Measurements from ENCODE around the gene GPX4. TPM values are rescaled to one million over a fixed set of nuclear protein-coding genes. Genes with fewer than 3 reads are reported as not detected.

The GPX4 gene
- total RNA-seq, 2 donors from 2014 or later, result 152 to 157 TPM

DNA sequence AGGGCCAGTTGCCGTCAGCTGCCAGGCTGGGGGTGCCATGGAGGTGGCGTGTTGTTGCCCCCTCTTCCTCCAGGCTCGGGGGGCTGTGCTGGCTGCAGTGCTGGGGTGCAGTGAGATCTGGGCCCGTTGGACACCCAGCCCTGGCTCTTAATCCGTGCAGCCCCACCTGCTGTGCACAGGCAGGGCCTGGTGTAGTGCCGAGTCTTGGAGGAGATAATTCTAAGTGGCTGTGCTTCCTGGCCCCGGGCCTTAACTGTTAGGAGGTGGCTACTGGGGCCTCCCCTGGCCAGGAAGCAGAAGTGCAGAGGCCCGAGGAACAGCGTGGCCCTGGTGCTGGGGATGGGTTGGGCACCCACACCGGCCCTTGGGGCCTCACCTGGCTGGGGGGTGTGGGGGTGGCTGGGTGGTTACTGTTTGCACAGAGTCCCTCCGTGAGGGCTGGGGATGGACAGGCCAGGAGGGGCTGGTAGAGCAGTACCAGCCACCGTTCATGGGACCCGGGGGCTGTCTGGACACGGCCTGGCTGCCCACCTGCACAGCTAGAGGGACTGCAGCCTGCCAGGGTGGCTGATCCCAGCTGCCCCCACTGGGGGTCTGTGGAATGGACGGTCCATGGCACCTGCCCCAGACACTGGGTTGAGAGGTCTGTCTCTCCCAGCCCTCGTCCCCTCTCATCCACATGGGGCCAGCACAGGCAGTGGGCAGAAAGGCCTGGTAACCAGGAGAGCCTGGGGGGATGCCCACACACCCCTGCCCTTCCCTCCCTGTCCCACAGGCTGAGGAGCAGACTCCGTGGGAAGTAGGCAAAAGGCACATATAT lies 3.3 kb downstream of the GPX4 start:
- intact Hi-C loops (cut with DNase I), result no loop called here
- Histone ChIP-seq H3K27ac (no peak overlapping the region), H3K9me3 (no peaks in the 10 kb centered on the region), H3K36me3 (replicated peaks in 1 of 2; ENCODE audit: insufficient read depth in 1 of 2, low read depth in 2 of 2) (no peaks in the 10 kb centered on the region), H3K4me1 (peaks cover 29% of the 10 kb centered on the region), H3K27me3 (no peaks in the 10 kb centered on the region), H3K4me3 (no peak overlapping the region)
- 76 to 81% methylated on average over 6 to 16 of the region's 17 CpGs for WGBS, 2 donors
- no peak for TF ChIP-seq POLR2A (IDR thresholded peaks at IDR 0.05)
- TF ChIP-seq, protein P1, sequence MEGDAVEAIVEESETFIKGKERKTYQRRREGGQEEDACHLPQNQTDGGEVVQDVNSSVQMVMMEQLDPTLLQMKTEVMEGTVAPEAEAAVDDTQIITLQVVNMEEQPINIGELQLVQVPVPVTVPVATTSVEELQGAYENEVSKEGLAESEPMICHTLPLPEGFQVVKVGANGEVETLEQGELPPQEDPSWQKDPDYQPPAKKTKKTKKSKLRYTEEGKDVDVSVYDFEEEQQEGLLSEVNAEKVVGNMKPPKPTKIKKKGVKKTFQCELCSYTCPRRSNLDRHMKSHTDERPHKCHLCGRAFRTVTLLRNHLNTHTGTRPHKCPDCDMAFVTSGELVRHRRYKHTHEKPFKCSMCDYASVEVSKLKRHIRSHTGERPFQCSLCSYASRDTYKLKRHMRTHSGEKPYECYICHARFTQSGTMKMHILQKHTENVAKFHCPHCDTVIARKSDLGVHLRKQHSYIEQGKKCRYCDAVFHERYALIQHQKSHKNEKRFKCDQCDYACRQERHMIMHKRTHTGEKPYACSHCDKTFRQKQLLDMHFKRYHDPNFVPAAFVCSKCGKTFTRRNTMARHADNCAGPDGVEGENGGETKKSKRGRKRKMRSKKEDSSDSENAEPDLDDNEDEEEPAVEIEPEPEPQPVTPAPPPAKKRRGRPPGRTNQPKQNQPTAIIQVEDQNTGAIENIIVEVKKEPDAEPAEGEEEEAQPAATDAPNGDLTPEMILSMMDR (IDR thresholded peaks at IDR 0.05), result no peak
- DNase-seq, result no peak
- no peak for ATAC-seq

DNA sequence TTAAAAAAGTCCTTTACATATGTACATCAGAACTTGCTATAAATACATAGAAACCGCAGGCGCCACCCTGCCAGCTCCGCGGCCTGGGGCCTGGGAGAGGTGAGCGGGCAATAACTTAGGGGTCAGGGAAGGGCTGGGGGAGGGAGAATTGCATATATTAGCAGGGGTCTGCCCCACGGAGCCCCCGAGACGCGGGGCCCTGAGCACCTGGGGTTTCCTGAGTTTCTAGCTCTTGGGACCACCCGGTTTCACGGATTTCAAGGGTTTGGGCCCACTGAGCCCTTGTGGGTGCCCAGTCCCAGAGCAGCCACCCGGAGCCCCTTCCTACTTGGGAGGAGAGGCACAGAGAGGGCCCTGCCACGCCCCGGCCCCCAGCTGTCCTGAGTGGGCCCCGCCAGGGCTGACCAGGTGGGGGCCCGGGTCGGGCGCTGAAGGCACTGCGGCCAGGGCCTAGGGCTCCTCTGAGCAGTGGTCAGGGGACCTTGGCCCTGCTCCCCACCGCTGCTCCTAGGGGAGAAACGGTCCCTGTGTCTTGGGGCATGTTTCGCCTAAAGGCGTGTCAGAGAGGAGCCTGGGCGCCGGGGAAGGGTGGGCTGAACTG lies 4.0 kb downstream of the GPX4 start:
- Histone ChIP-seq H3K4me1 (peaks cover 28% of the 10 kb centered on the region), H3K36me3 (replicated peaks in 1 of 2; ENCODE audit: insufficient read depth in 1 of 2, low read depth in 2 of 2) (no peaks in the 10 kb centered on the region)
- no peak for ATAC-seq

DNA sequence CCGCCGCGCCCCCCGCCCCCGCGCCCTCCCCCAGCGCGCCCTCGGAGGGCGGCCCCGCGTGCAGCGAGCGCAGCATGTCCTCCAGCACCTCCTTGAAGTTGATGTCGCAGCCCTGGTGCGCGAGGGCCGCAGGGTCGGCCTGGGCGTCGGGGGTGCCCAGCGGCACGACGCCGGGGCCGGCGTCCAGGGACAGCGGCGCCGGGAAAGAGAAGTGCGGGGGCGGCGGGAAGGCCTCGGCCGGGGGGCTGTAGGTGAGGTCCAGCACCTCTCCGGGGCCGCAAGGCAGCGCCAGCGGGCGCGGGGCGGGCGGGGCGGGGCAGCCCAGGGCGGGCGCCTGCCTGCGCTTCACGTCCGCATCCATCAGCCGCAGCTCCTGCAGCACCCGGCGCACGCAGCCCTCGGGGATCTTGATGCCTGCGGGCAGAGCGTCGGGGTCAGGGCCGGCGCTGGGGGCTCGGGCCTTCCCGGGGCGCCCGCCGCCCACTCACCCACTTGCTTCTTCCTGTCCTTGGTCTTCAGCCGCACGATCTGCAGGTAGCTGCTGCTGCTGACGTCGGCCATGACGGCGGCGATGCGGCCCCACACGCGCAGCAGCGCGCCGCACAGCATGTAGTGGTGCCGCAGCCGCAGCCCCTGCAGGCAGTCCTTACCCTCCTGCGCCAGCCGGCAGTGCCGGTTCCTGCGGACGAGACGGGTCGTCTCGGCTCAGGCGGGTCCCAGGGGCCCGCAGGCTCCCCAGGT lies 4.7 kb downstream of the GPX4 start:
- no peaks in the 10 kb centered on the region for H3K27me3 ChIP-seq
- H3K4me1 ChIP-seq, result peaks cover 28% of the 10 kb centered on the region
- DNase-seq, result no peak
- H3K4me3 ChIP-seq, result no peak overlapping the region
- H3K9me3 ChIP-seq, result no peaks in the 10 kb centered on the region
- no peak for TF ChIP-seq POLR2A (IDR thresholded peaks at IDR 0.05)
- TF ChIP-seq, protein P1 (IDR thresholded peaks at IDR 0.05), result no peak
- intact Hi-C loops (cut with DNase I), result no loop called here
- H3K36me3 ChIP-seq (replicated peaks in 1 of 2; ENCODE audit: insufficient read depth in 1 of 2, low read depth in 2 of 2), result no peaks in the 10 kb centered on the region
- 92 to 98% methylated on average over 13 to 68 of the region's 89 CpGs for WGBS, 2 donors
- H3K27ac ChIP-seq, result no peak overlapping the region
- ATAC-seq, result no peak

More for the DNA sequence above, 4.0 kb downstream of the GPX4 start:
- 92 to 94% methylated on average over 8 to 22 of the region's 25 CpGs for WGBS, 2 donors
- no peak for DNase-seq
- Histone ChIP-seq H3K27ac (no peak overlapping the region), H3K9me3 (no peaks in the 10 kb centered on the region), H3K27me3 (no peaks in the 10 kb centered on the region), H3K4me3 (no peak overlapping the region)
- TF ChIP-seq, protein P1 (IDR thresholded peaks at IDR 0.05), result no peak
- TF ChIP-seq POLR2A (IDR thresholded peaks at IDR 0.05), result no peak
- intact Hi-C loops (cut with DNase I), result no loop called here

DNA sequence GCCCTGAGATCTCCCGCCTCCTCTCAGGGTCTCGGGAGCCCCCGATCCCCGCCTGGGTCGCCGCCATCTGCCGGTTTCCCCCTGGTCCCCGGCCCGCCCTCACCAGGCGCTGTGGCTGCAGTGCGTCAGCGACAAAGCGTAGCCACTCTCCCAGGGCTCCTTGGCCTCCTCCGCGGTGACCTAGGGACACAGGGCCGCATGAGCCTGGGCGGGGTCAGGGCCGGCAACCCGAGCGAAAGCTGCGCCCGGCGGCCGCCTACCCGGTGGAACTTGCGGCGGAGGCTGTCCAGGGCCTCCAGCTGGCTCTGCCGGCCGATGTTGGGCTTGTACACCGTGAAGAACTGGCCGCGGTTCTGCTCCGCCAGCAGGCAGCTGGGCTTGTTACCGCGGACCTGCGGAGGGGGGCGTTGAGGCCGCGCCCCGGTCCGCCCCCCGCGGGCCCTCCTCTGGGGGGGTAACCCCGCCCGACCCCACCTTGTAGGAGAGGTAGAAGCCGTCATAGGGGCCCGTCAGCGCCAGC lies 5.3 kb downstream of the GPX4 start:
- 89 to 97% methylated on average over 7 to 34 of the region's 48 CpGs for WGBS, 2 donors
- intact Hi-C loops (cut with DNase I), result no loop called here
- Histone ChIP-seq H3K4me1 (peaks cover 33% of the 10 kb centered on the region), H3K9me3 (no peaks in the 10 kb centered on the region), H3K27ac (no peak overlapping the region), H3K4me3 (no peak overlapping the region), H3K27me3 (no peaks in the 10 kb centered on the region), H3K36me3 (replicated peaks in 1 of 2; ENCODE audit: insufficient read depth in 1 of 2, low read depth in 2 of 2) (peaks cover 0 to 1% of the 10 kb centered on the region in 2 donors)
- DNase-seq, result peak in 1 of 4 donors; percentile 36
- TF ChIP-seq, protein P1 (IDR thresholded peaks at IDR 0.05), result no peak
- no peak for ATAC-seq

Measured in body of pancreas (tissue), 4 donors.